Keratinocyte (primary cell): ENCODE measurements around the gene MYO1H. TPM values are rescaled to one million over a fixed set of nuclear protein-coding genes. Genes with fewer than 3 reads are reported as not detected.

Source experiments
- DNase-seq: peaks from one replicate; pipeline ENCODE4 v3.0.0-alpha.2; 2011; ENCODE audit warnings: low read depth, missing footprints, low spot score
- FAIRE-seq: peaks from 2 replicates; lab custom pipeline; 2011; peaks lifted over from hg19 to GRCh38; lab: Jason Lieb, UNC
- H2AFZ ChIP-seq: 2 replicates; pipeline ENCODE4 v1.6.0; 2012; ENCODE audit warnings: low read length, control low read depth, inconsistent platforms; ENCODE audit not compliant: control insufficient read depth
- H3K27ac ChIP-seq: 2 replicates; pipeline ENCODE4 v1.5.1; 2011; ENCODE audit warnings: low read length; ENCODE audit not compliant: control insufficient read depth, insufficient read depth
- H3K27me3 ChIP-seq: 3 replicates; pipeline ENCODE4 v1.6.0; 2011; ENCODE audit warnings: low read length; ENCODE audit not compliant: control insufficient read depth, insufficient read depth; ENCODE audit errors: extremely low read depth
- H3K36me3 ChIP-seq, 2 experiments: 2 replicates in 1 of 2; 3 replicates in 1 of 2; pipeline ENCODE4 v1.5.1; 2011; ENCODE audit warnings: low read length in 2 of 2, mild to moderate bottlenecking in 1 of 2; ENCODE audit not compliant: control insufficient read depth in 2 of 2, insufficient read depth in 2 of 2; ENCODE audit errors: extremely low read depth in 1 of 2
- H3K4me1 ChIP-seq: 3 replicates; pipeline ENCODE4 v1.5.1; 2011; ENCODE audit warnings: low read length; ENCODE audit not compliant: control insufficient read depth, insufficient read depth; ENCODE audit errors: extremely low read depth
- H3K4me2 ChIP-seq: 3 replicates; pipeline ENCODE4 v1.6.0; 2011; ENCODE audit warnings: low read depth, low read length; ENCODE audit not compliant: control insufficient read depth, insufficient read depth; ENCODE audit errors: extremely low read depth
- H3K4me3 ChIP-seq, 3 experiments: fragments of 200-600 bp in 1 of 3; sonication (generic) in 1 of 3; 2 replicates in 2 of 3; 3 replicates in 1 of 3; pipeline ENCODE4 v1.5.1; 2011 to 2016; ENCODE audit warnings: low read length in 3 of 3, mild to moderate bottlenecking in 3 of 3, control low read depth in 2 of 3, inconsistent platforms in 1 of 3, low read depth in 1 of 3, mixed read lengths in 1 of 3, mixed run types in 1 of 3, moderate library complexity in 1 of 3; ENCODE audit not compliant: control insufficient read depth in 2 of 3, insufficient read depth in 2 of 3; ENCODE audit errors: extremely low read depth in 1 of 3
- H3K79me2 ChIP-seq: 2 replicates; pipeline ENCODE4 v1.6.0; 2012; ENCODE audit warnings: low read length; ENCODE audit not compliant: control insufficient read depth, insufficient read depth
- H3K9ac ChIP-seq: 3 replicates; pipeline ENCODE4 v1.6.0; 2011; ENCODE audit warnings: low read length; ENCODE audit not compliant: control insufficient read depth, insufficient read depth; ENCODE audit errors: extremely low read depth
- H3K9me1 ChIP-seq: 3 replicates; pipeline ENCODE4 v1.6.0; 2011; ENCODE audit warnings: low read length; ENCODE audit not compliant: control insufficient read depth, insufficient read depth; ENCODE audit errors: extremely low read depth
- H3K9me3 ChIP-seq: 2 replicates; pipeline ENCODE4 v1.5.1; 2012; ENCODE audit warnings: low read depth, low read length; ENCODE audit not compliant: control insufficient read depth
- H4K20me1 ChIP-seq: 3 replicates; pipeline ENCODE4 v1.6.0; 2011; ENCODE audit warnings: low read length; ENCODE audit not compliant: control insufficient read depth, insufficient read depth; ENCODE audit errors: extremely low read depth
- EZH2 ChIP-seq: IDR thresholded peaks from one replicate; pipeline ENCODE4 v1.6.1; 2012; ENCODE audit warnings: inconsistent platforms, mild to moderate bottlenecking, low read length, moderate library complexity
- dilution Hi-C: fragments of 300-500 bp; cut with MboI; formaldehyde crosslinking; loops from one replicate; pipeline ENCODE4 v1.7.0; 2020; ENCODE audit warnings: low sequenced_read_pairs; ENCODE audit not compliant: extremely low pct_ligation_motif_present
- polyA plus RNA-seq, 5 experiments: library from polyadenylated mRNA; depleted of rRNA in 3 of 5; stranded (reverse) in 3 of 5; stranded (forward) in 1 of 5; unstranded in 1 of 5; fragments of >200 nt; gene quantifications; 1 replicate in 1 of 5; 2 replicates in 3 of 5; 3 replicates in 1 of 5; pipeline versions ENCODE4 v1.2.1 to v1.2.3, GENCODE V29; 2011 to 2012; ENCODE audit warnings: missing spikeins in 2 of 5, low read depth in 1 of 5, low replicate concordance in 1 of 5
- TF ChIP-seq, protein P1 (sequence below), 3 experiments: IDR thresholded peaks in 1 of 3; conservative IDR thresholded peaks in 1 of 3; optimal IDR thresholded peaks in 1 of 3; 2 replicates in 2 of 3; 3 replicates in 1 of 3; pipeline versions ENCODE3 to v1.5.1; 2011; ENCODE audit warnings: low read length in 3 of 3, mild to moderate bottlenecking in 3 of 3, moderate library complexity in 2 of 3, control low read depth in 1 of 3, inconsistent platforms in 1 of 3; ENCODE audit not compliant: insufficient read depth in 2 of 3; ENCODE audit errors: extremely low read depth in 1 of 3

The MYO1H gene
- polyA plus RNA-seq, 1 donor (not counting 4 experiments of a cell fraction or from before 2014, with no cell fraction given) = not detected

DNA sequence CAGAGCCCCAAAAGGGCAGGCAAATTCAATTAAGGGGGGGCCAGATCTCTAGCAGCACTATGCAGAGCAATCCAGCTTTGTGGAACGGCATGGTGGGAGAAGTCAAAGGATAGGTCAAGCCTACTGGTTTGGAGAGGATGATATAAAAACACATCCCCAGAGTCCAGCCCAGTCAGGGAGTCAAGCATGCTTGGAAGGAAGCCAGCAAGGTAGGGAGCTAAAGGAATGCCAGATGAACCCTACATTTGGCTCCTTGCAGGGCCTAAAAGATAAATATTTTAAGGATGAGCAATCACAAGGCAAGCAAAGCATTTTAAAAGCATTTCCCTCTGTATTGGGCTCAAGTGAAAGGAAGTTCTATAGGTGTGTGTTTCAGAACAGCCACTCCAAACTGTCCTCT lies 108.0 kb downstream of the MYO1H start:
- Histone ChIP-seq H3K27me3 (no peaks in the 10 kb centered on the region), H3K4me1 (no peaks in the 10 kb centered on the region), H3K36me3 (peaks cover 66 to 68% of the 10 kb centered on the region in 2 experiments), H3K4me2 (no peak overlapping the region), H3K9ac (no peak overlapping the region), H2AFZ (no peak overlapping the region), H3K27ac (no peak overlapping the region), H3K4me3 (no peak overlapping the region), H3K9me1 (peaks cover 3% of the 10 kb centered on the region), H4K20me1 (peaks cover 4% of the 10 kb centered on the region), H3K9me3 (no peaks in the 10 kb centered on the region), H3K79me2 (peaks cover 51% of the 10 kb centered on the region)
- dilution Hi-C loops = no loop called here
- FAIRE-seq = no peak
- DNase-seq = no peak
- TF ChIP-seq EZH2 = no peak
- TF ChIP-seq, protein P1, sequence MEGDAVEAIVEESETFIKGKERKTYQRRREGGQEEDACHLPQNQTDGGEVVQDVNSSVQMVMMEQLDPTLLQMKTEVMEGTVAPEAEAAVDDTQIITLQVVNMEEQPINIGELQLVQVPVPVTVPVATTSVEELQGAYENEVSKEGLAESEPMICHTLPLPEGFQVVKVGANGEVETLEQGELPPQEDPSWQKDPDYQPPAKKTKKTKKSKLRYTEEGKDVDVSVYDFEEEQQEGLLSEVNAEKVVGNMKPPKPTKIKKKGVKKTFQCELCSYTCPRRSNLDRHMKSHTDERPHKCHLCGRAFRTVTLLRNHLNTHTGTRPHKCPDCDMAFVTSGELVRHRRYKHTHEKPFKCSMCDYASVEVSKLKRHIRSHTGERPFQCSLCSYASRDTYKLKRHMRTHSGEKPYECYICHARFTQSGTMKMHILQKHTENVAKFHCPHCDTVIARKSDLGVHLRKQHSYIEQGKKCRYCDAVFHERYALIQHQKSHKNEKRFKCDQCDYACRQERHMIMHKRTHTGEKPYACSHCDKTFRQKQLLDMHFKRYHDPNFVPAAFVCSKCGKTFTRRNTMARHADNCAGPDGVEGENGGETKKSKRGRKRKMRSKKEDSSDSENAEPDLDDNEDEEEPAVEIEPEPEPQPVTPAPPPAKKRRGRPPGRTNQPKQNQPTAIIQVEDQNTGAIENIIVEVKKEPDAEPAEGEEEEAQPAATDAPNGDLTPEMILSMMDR (optimal IDR thresholded peaks at IDR 0.05 in 1 of 3, IDR thresholded peaks at IDR 0.05 in 1 of 3, conservative IDR thresholded peaks at IDR 0.05 in 1 of 3; ENCODE audit: extremely low read depth in 1 of 3, insufficient read depth in 2 of 3, low read length in 3 of 3) = no peak

DNA sequence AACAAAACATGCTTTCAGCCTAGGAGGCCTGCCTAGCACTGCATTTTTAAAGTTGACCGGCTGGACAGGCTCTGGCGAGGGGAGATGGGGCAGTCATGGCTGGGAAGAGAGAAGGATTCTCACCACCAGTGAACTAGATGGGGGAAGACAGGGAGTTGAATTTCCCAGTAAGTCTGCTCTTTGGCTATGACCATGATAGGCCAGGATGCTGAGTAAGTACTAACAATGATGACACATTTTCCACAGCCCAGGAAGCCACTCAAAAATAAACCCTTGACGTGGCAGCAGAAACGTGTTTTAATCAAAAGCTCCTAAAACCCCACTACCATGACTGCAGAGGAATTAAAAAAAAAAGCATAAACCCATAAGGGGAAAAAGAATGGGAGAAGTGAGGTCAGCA lies 110.4 kb downstream of the MYO1H start:
- FAIRE-seq (no peak), DNase-seq (no peak)
- H3K27ac ChIP-seq = no peak overlapping the region
- TF ChIP-seq EZH2 = no peak
- TF ChIP-seq, protein P1 (optimal IDR thresholded peaks at IDR 0.05 in 1 of 3, IDR thresholded peaks at IDR 0.05 in 1 of 3, conservative IDR thresholded peaks at IDR 0.05 in 1 of 3; ENCODE audit: extremely low read depth in 1 of 3, insufficient read depth in 2 of 3, low read length in 3 of 3) = no peak
- peaks cover 23% of the 10 kb centered on the region for H3K4me1 ChIP-seq
- H4K20me1 ChIP-seq = peaks cover 18% of the 10 kb centered on the region
- no peak overlapping the region for H3K9ac ChIP-seq
- no peak overlapping the region for H2AFZ ChIP-seq
- dilution Hi-C loops = no loop called here
- H3K9me3 ChIP-seq = no peaks in the 10 kb centered on the region
- peaks cover 6% of the 10 kb centered on the region for H3K9me1 ChIP-seq
- no peak overlapping the region for H3K4me3 ChIP-seq
- peaks cover 51 to 52% of the 10 kb centered on the region in 2 experiments for H3K36me3 ChIP-seq
- peaks cover 55% of the 10 kb centered on the region for H3K79me2 ChIP-seq
- H3K4me2 ChIP-seq = no peak overlapping the region
- H3K27me3 ChIP-seq = no peaks in the 10 kb centered on the region
